Occipital lobe (tissue), 2 donors: Measurements from ENCODE around the gene RTTN. TPM values are rescaled to one million over a fixed set of nuclear protein-coding genes. Genes with fewer than 3 reads are reported as not detected.
A peak's percentile ranks its signal among the peaks of the same experiment; 100 is the strongest.

ENCODE experiments used
- DNase-seq: peaks from one replicate; lab custom pipeline; 2025; lab: John Stamatoyannopoulos, UW
- total RNA-seq: library from RNA; depleted of rRNA; stranded (reverse); fragments of >200 nt; gene quantifications from one replicate; pipeline ENCODE4 v1.2.3, GENCODE V29; 2014

The RTTN gene
- total RNA-seq, 1 donor from 2014 or later, result 53.5 TPM

DNA sequence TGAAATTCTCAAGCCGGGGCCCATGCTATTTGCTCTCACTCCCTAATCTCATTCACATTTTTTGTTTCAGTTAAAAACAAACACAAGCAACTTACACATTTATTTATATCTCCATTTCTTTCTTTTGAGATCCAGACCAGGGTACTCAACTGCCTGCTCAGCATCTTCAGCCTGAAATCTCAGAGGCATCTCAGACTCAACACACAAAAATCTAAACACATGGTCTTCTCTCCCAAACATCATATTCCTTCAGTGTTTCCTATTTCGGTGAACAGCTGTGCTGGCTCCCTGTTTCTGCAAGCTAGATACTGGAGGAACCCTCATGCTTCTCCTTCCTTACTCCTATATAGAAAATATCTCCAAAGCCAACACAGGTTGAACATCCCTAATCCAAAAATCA, 11.3 kb upstream of the RTTN start:
- DNase-seq, result no peak

- no peak for DNase-seq
Measured at GRCh38 chr18:70207181-70207580, 1.7 kb upstream of the RTTN start.

DNA sequence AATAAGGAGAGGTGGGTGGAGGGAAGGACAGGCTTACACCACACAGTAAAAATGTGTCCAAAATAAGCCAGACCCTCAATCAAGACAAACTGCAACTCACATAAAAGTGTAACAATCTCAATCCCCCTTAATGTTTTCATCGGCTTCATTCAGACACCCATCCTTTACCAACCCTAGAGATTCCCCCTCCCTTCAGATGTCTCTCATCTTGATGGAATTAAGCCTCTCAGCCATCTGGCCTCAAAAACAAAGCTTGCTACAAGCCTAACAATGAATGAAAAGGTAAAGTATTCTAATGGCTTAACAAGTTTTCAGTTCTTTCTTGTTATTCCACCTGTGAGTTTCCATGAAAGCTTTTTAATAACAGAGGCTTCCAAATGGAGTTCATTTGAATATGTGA, 5.2 kb downstream of the RTTN start:
- DNase-seq, result no peak

- no peak for DNase-seq
Measured at GRCh38 chr18:70197844-70198243, 7.6 kb downstream of the RTTN start.

GRCh38 chr18:70197026-70197425, 8.5 kb downstream of the RTTN start:
- no peak for DNase-seq

GRCh38 chr18:70195852-70196434, 9.5 kb downstream of the RTTN start:
- peak; percentile 11 for DNase-seq

DNA sequence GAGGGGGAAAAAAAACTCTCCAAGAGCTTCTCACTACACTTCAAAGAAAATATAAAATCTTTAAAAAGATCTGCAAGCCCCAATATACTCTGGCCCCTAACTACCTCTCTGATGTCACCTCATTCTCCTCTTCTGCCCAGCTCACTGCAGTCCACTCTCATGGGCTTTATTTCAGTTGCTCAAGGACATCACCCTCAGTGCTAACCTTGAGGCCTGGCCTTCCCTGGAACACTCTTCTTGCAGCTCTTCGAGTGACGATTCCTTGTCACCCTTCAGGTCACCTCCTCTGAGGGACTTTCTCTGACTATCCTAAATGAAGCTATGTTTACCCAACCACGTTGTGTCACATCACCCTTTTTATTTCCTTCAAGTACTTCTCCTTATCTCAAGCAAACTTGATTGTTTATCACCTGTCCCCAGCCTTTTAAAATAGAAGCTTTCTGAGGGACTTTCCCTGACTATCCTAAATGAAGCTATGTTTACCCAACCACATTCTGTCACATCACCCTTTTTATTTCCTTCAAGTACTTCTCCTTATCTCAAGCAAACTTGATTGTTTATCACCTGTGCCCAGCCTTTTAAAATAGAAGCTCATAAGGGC, 10.4 kb downstream of the RTTN start:
- no peak for DNase-seq

DNA sequence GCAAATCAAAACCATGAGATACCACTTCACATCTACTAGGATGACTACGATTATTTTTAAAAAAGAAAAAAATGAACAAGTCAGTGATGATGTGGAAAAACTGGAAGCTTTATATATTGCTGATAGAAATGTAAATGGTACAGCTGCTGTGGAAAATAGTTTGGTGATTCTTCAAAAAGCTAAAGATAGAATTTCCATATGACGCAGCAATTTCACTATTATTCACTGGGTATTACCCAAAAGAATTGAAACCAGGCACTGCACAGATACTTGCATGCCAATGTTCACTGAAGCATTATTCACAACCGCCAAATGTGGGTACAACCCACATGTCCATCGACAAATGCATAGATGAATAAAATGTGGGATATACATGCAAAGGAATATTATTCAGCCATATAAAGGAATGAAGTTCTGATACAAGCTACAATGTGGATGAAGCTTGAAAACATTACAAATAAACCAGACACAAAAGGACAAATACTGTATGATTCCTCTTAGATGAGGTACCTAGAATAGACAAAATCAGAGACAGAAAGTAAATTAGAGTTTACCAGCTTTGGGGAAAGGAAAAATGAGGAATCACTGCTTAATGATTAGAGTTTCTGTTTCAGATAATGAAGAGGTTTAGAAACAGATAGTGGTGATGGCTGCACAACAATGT, 11.1 kb downstream of the RTTN start:
- no peak for DNase-seq

GRCh38 chr18:70190529-70190928, 15.0 kb downstream of the RTTN start:
- DNase-seq, result no peak

- no peak for DNase-seq
Measured at GRCh38 chr18:70188113-70188512, 17.4 kb downstream of the RTTN start.

- no peak for DNase-seq
Measured at GRCh38 chr18:70183441-70183840, 22.0 kb downstream of the RTTN start.

GRCh38 chr18:70182548-70182947, 22.9 kb downstream of the RTTN start:
- DNase-seq, result no peak

- DNase-seq, result no peak
Measured at GRCh38 chr18:70181725-70182124, 23.8 kb downstream of the RTTN start.

GRCh38 chr18:70181015-70181414, 24.5 kb downstream of the RTTN start:
- DNase-seq, result no peak

DNA sequence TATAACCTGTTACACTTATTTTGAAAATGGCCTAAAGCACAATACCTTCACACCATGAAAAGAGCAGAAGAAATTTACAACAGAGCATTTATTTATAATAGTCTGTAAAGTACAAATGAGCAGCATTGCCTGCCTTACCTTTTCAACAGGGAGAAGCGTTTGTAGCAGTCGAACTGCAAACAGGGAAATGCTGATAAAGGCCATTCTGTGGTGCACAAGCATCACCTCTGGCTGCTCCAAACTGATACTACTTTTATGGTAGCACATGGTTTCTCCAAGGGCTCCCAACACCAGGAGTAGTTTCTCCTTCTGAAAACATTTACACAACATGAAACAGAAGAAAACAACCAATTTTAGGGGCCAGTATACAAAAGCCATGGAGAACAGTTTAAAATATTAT, 28.9 kb downstream of the RTTN start:
- DNase-seq, result no peak

DNA sequence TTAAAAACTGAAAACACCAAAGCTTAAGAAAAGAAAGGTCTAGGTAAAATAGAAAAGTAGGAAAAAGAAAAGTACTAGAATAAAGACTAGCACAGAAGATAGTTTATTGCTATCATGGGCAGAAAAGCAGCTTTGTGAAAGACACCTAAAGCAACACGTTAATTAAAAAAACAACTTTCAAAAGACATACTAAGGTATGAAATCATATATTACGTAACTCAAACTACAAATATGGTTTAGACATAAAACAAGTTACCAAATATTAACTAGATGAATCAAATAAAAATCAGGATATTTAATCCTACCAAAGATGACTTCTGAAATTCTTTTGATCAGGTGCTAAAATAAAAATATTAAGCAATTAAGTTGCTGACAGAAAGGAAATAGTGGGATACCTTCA, 30.3 kb downstream of the RTTN start:
- DNase-seq, result no peak

- no peak for DNase-seq
Measured at GRCh38 chr18:70172225-70172624, 33.3 kb downstream of the RTTN start.

- DNase-seq, result no peak
Measured at GRCh38 chr18:70169747-70170146, 35.7 kb downstream of the RTTN start.

DNA sequence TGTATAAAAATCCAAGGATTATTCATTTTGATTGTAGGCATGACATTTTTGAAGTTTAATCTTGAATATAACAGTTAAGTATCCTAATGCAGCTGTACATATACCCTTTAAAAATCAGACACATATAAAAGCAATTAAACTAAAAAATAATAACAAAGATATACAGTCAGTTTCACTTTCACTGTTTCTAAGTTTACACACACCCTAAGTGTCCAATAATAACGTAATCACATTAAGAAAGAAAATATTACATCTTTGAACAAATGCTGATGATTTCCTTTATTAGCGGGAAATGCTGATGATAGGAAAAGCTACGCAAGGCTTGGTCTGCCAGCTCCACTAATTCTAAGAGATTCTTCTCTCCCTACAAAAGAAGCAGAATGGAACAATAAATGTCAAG, 38.8 kb downstream of the RTTN start:
- no peak for DNase-seq

- no peak for DNase-seq
Measured at GRCh38 chr18:70165936-70166335, 39.6 kb downstream of the RTTN start.

GRCh38 chr18:70160073-70160678, 45.3 kb downstream of the RTTN start:
- DNase-seq, result no peak

- DNase-seq, result no peak
Measured at GRCh38 chr18:70158992-70159717, 46.3 kb downstream of the RTTN start.
